ENCODE measurements around the gene FBXL19.
"Not testable (repeated sequence)": the region's sequence is repeated elsewhere in the genome, so short reads cannot be mapped to it uniquely, and the experiment has no call there.

The FBXL19 gene

DNA sequence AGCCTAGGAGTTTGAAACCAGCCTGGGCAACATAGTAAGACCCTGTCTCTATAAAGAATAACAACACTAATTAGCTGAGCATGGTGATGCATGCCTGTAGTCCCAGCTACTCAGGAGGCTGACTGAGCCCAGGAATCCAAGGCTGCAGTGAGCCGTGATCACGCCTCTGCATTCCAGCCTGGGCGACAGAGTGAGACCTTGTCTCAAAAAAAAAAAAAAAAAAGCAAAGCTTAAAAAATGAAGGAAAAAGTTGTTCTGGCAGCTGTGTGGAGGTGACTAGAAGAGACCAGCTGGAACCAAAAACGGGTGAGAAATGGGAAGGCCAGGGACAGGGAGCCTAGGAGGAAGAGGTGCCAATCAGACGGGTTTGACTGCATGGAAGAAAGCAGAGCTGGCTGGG lies 33.7 kb upstream of the FBXL19 start:
- H3K4me3 ChIP-seq (ENCODE audit: low read depth, low read length), result no peak overlapping the region
- DNase-seq (ENCODE audit: low read depth), result no peak
- TF ChIP-seq, protein P1, sequence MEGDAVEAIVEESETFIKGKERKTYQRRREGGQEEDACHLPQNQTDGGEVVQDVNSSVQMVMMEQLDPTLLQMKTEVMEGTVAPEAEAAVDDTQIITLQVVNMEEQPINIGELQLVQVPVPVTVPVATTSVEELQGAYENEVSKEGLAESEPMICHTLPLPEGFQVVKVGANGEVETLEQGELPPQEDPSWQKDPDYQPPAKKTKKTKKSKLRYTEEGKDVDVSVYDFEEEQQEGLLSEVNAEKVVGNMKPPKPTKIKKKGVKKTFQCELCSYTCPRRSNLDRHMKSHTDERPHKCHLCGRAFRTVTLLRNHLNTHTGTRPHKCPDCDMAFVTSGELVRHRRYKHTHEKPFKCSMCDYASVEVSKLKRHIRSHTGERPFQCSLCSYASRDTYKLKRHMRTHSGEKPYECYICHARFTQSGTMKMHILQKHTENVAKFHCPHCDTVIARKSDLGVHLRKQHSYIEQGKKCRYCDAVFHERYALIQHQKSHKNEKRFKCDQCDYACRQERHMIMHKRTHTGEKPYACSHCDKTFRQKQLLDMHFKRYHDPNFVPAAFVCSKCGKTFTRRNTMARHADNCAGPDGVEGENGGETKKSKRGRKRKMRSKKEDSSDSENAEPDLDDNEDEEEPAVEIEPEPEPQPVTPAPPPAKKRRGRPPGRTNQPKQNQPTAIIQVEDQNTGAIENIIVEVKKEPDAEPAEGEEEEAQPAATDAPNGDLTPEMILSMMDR (conservative IDR thresholded peaks at IDR 0.05; ENCODE audit: low read depth, low read length), result no peak

GRCh38 chr16:30891043-30891823 lies 32.1 kb upstream of the FBXL19 start:
- DNase-seq (ENCODE audit: low read depth); H3K4me3 ChIP-seq (ENCODE audit: low read depth, low read length): not testable (repeated sequence)

GRCh38 chr16:30892670-30893416 lies 30.5 kb upstream of the FBXL19 start:
- TF ChIP-seq, protein P1 (conservative IDR thresholded peaks at IDR 0.05; ENCODE audit: low read depth, low read length), result no peak
- DNase-seq (ENCODE audit: low read depth), result no peak
- H3K4me3 ChIP-seq (ENCODE audit: low read depth, low read length), result peak overlapping the region; percentile 82

DNA sequence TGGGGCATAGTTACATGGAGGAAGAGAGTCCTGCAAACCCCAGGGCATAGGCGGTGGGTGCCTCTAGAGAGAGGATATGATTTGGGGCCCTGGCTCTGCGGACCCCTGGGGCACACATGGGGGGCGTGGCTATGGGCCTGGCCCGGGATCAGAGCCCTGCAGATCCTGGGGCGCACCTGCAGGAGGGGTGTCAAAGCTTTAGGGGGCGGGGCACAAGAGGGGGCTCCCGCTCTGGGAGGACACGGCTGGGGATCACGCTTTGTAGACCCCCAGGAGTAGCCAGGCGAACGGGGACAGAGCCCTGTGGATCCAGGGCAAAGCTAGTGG lies 30.0 kb upstream of the FBXL19 start:
- H3K4me3 ChIP-seq (ENCODE audit: low read depth, low read length), result peak overlapping the region; percentile 82
- no peak for DNase-seq (ENCODE audit: low read depth)
- TF ChIP-seq, protein P1 (conservative IDR thresholded peaks at IDR 0.05; ENCODE audit: low read depth, low read length), result no peak

GRCh38 chr16:30893744-30894539 lies 29.4 kb upstream of the FBXL19 start, which contains the start of gene BCL7C:
BCL7C (minus strand) TSS chr16:30894077; CDS start chr16:30893944, 133 bp downstream.
- TF ChIP-seq, protein P1 (conservative IDR thresholded peaks at IDR 0.05; ENCODE audit: low read depth, low read length), result peak; percentile 36
- peak within 1 kb of the TSS; percentile 82 for H3K4me3 ChIP-seq (ENCODE audit: low read depth, low read length)
- DNase-seq (ENCODE audit: low read depth), result peak; percentile 76

- H3K4me3 ChIP-seq (ENCODE audit: low read depth, low read length), result peak overlapping the region; percentile 82
- DNase-seq (ENCODE audit: low read depth), result no peak
- TF ChIP-seq, protein P1 (conservative IDR thresholded peaks at IDR 0.05; ENCODE audit: low read depth, low read length), result no peak
Observed at GRCh38 chr16:30894540-30895368, 28.6 kb upstream of the FBXL19 start.

All from choroid plexus epithelial cell (primary cell).